Measurements from ENCODE around the gene VOPP1.

The VOPP1 gene

GRCh38 chr7:55429835-55430499 is 142.3 kb downstream of the VOPP1 start:
- Mint-ChIP-seq H3K4me1 (peaks cover 17% of the 10 kb centered on the region), H3K9me3 (no peaks in the 10 kb centered on the region), H3K27ac (no peak overlapping the region), H3K4me3 (no peak overlapping the region), H3K36me3 (peaks cover 8% of the 10 kb centered on the region)
- no peak for DNase-seq (ENCODE audit: low spot score in 2 of 2)
- no peak for ATAC-seq

- Mint-ChIP-seq H3K9me3 (no peaks in the 10 kb centered on the region), H3K27ac (peak overlapping the region; percentile 41), H3K36me3 (peaks cover 8% of the 10 kb centered on the region), H3K4me1 (peaks cover 17% of the 10 kb centered on the region), H3K4me3 (no peak overlapping the region)
- ATAC-seq = no peak
- DNase-seq (ENCODE audit: low spot score in 2 of 2) = no peak
Measured at GRCh38 chr7:55427800-55428199, 144.5 kb downstream of the VOPP1 start.

GRCh38 chr7:55427342-55427741 is 145.0 kb downstream of the VOPP1 start:
- no peak overlapping the region for H3K4me3 Mint-ChIP-seq
- no peak for DNase-seq (ENCODE audit: low spot score in 2 of 2)
- H3K4me1 Mint-ChIP-seq = peaks cover 17% of the 10 kb centered on the region
- H3K36me3 Mint-ChIP-seq = peaks cover 8% of the 10 kb centered on the region
- peak overlapping the region; percentile 41 for H3K27ac Mint-ChIP-seq
- no peaks in the 10 kb centered on the region for H3K9me3 Mint-ChIP-seq
- no peak for ATAC-seq

- H3K9me3 Mint-ChIP-seq = no peaks in the 10 kb centered on the region
- DNase-seq (ENCODE audit: low spot score in 2 of 2) (no peak), ATAC-seq (no peak)
- H3K4me3 Mint-ChIP-seq = no peak overlapping the region
- peaks cover 17% of the 10 kb centered on the region for H3K4me1 Mint-ChIP-seq
- peak overlapping the region; percentile 41 for H3K27ac Mint-ChIP-seq
- peaks cover 8% of the 10 kb centered on the region for H3K36me3 Mint-ChIP-seq
Measured at GRCh38 chr7:55426676-55427075, 145.6 kb downstream of the VOPP1 start.

- Mint-ChIP-seq H3K27ac (peak overlapping the region; percentile 18), H3K4me1 (peaks cover 17% of the 10 kb centered on the region), H3K9me3 (no peaks in the 10 kb centered on the region), H3K36me3 (peaks cover 8% of the 10 kb centered on the region), H3K4me3 (no peak overlapping the region)
- ATAC-seq (no peak), DNase-seq (ENCODE audit: low spot score in 2 of 2) (no peak)
Measured at GRCh38 chr7:55425141-55425752, 147.1 kb downstream of the VOPP1 start.

- no peak for ATAC-seq
- Mint-ChIP-seq H3K27ac (no peak overlapping the region), H3K36me3 (peaks cover 8% of the 10 kb centered on the region), H3K9me3 (no peaks in the 10 kb centered on the region), H3K4me1 (peaks cover 17% of the 10 kb centered on the region), H3K4me3 (no peak overlapping the region)
- DNase-seq (ENCODE audit: low spot score in 2 of 2) = no peak
Measured at GRCh38 chr7:55423891-55424290, 148.4 kb downstream of the VOPP1 start.

GRCh38 chr7:55423277-55423711 is 149.0 kb downstream of the VOPP1 start:
- peaks cover 17% of the 10 kb centered on the region for H3K4me1 Mint-ChIP-seq
- ATAC-seq (no peak), DNase-seq (ENCODE audit: low spot score in 2 of 2) (no peak)
- H3K27ac Mint-ChIP-seq = no peak overlapping the region
- no peak overlapping the region for H3K4me3 Mint-ChIP-seq
- H3K9me3 Mint-ChIP-seq = no peaks in the 10 kb centered on the region
- H3K36me3 Mint-ChIP-seq = peaks cover 8% of the 10 kb centered on the region
